ENCODE results near the gene LEUTX. TPM values are rescaled to one million over a fixed set of nuclear protein-coding genes. Genes with fewer than 3 reads are reported as not detected.
A peak's percentile ranks its signal among the peaks of the same experiment; 100 is the strongest.

The LEUTX gene, protein sequence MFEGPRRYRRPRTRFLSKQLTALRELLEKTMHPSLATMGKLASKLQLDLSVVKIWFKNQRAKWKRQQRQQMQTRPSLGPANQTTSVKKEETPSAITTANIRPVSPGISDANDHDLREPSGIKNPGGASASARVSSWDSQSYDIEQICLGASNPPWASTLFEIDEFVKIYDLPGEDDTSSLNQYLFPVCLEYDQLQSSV
- total RNA-seq (2021; ENCODE audit: unreplicated experiment) (not detected), Bru-seq, nascent RNA (percentile 8 among the genes with signal in this experiment), BruChase-seq, experiment 1, labeled RNA remaining after a 2-hour chase (percentile 15 among the genes with signal in this experiment), BruChase-seq, experiment 2, labeled RNA remaining after a 6-hour chase (percentile 13 among the genes with signal in this experiment)
- not detected for polyA plus RNA-seq (2012; ENCODE audit: insufficient read length)
- long read RNA-seq, result 0 reads

- ATAC-seq, result no peak
- Histone ChIP-seq H3K36me3 (ENCODE audit: control insufficient read depth, insufficient read depth, low read length) (no peaks in the 10 kb centered on the region), H3K27me3 (ENCODE audit: control insufficient read depth, insufficient read depth, low read length) (peaks cover 86% of the 10 kb centered on the region), H3K9me3 (ENCODE audit: control insufficient read depth, insufficient read depth, low read depth, low read length) (no peaks in the 10 kb centered on the region), H3K4me1 (ENCODE audit: control insufficient read depth, insufficient read depth, low read length) (no peaks in the 10 kb centered on the region), H3K27ac (ENCODE audit: low read length) (no peak within 1 kb of the TSS), H3K4me3 (ENCODE audit: low read depth in 2 of 2, low read length in 2 of 2) (no peak within 1 kb of the TSS)
- DNase-seq (ENCODE audit: low read depth, low spot score), result no peak
- intact Hi-C loops (cut with micrococcal nuclease; ENCODE audit: unreplicated experiment) (no loop called here), in situ Hi-C loops (cut with HindIII; ENCODE audit: low pct_unique_long_range_greater_than_20kb, low sequenced_read_pairs) (loop anchor here (5.0 to 25.0 kb wide), 4 partner anchors 386 to 1116 kb away; partner anchors contain the start of genes LGALS7B, MED29 and PAF1)
- no TSS peak for BruUV-seq (replicated peaks)
- TF ChIP-seq POLR2AphosphoS5 (IDR thresholded peaks at IDR 0.05; ENCODE audit: low read depth, low read length) (no peak), SIN3A (IDR thresholded peaks at IDR 0.05; ENCODE audit: borderline replicate concordance, insufficient read depth, low read depth, low read length) (no peak), TCF7L2 (IDR thresholded peaks at IDR 0.05; ENCODE audit: low read depth, low read length) (no peak)
- TF ChIP-seq, protein P1, sequence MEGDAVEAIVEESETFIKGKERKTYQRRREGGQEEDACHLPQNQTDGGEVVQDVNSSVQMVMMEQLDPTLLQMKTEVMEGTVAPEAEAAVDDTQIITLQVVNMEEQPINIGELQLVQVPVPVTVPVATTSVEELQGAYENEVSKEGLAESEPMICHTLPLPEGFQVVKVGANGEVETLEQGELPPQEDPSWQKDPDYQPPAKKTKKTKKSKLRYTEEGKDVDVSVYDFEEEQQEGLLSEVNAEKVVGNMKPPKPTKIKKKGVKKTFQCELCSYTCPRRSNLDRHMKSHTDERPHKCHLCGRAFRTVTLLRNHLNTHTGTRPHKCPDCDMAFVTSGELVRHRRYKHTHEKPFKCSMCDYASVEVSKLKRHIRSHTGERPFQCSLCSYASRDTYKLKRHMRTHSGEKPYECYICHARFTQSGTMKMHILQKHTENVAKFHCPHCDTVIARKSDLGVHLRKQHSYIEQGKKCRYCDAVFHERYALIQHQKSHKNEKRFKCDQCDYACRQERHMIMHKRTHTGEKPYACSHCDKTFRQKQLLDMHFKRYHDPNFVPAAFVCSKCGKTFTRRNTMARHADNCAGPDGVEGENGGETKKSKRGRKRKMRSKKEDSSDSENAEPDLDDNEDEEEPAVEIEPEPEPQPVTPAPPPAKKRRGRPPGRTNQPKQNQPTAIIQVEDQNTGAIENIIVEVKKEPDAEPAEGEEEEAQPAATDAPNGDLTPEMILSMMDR (IDR thresholded peaks at IDR 0.05), result no peak
- TF ChIP-seq, protein P2, sequence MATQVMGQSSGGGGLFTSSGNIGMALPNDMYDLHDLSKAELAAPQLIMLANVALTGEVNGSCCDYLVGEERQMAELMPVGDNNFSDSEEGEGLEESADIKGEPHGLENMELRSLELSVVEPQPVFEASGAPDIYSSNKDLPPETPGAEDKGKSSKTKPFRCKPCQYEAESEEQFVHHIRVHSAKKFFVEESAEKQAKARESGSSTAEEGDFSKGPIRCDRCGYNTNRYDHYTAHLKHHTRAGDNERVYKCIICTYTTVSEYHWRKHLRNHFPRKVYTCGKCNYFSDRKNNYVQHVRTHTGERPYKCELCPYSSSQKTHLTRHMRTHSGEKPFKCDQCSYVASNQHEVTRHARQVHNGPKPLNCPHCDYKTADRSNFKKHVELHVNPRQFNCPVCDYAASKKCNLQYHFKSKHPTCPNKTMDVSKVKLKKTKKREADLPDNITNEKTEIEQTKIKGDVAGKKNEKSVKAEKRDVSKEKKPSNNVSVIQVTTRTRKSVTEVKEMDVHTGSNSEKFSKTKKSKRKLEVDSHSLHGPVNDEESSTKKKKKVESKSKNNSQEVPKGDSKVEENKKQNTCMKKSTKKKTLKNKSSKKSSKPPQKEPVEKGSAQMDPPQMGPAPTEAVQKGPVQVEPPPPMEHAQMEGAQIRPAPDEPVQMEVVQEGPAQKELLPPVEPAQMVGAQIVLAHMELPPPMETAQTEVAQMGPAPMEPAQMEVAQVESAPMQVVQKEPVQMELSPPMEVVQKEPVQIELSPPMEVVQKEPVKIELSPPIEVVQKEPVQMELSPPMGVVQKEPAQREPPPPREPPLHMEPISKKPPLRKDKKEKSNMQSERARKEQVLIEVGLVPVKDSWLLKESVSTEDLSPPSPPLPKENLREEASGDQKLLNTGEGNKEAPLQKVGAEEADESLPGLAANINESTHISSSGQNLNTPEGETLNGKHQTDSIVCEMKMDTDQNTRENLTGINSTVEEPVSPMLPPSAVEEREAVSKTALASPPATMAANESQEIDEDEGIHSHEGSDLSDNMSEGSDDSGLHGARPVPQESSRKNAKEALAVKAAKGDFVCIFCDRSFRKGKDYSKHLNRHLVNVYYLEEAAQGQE (IDR thresholded peaks at IDR 0.05; ENCODE audit: insufficient read depth in 1 of 2, low read depth in 2 of 2, low read length in 1 of 2), result no peak
- CTCF ChIA-PET, result interaction anchor here (1.4 to 11.6 kb wide), 2 partner anchors 12 to 14 kb away, joined by 12 to 207 read pairs; no protein-coding TSS in a partner anchor
- POLR2A ChIA-PET, result no interaction called here
These were observed at the start of gene LEUTX for GRCh38 chr19:39778763-39779162. TSS of gene LEUTX (plus strand) at chr19:39778854. CDS start at chr19:39778921, 67 bp downstream.

- intact Hi-C loops (cut with micrococcal nuclease; ENCODE audit: unreplicated experiment) (no loop called here), in situ Hi-C loops (cut with HindIII; ENCODE audit: low pct_unique_long_range_greater_than_20kb, low sequenced_read_pairs) (no loop called here)
- ATAC-seq, result no peak
- H3K9me3 ChIP-seq (ENCODE audit: control insufficient read depth, insufficient read depth, low read depth, low read length), result no peaks in the 10 kb centered on the region
- no peaks in the 10 kb centered on the region for H3K4me1 ChIP-seq (ENCODE audit: control insufficient read depth, insufficient read depth, low read length)
- ChIA-PET POLR2A (interaction anchor here (0.6 to 0.7 kb wide), 5 partner anchors 53 to 336 kb away, joined by 3 to 5 read pairs (median 3); no protein-coding TSS in a partner anchor), CTCF (interaction anchor here (0.6 kb wide), 1 partner anchor 27 kb away, joined by 7 read pairs; no protein-coding TSS in a partner anchor)
- H3K27ac ChIP-seq (ENCODE audit: low read length), result no peak overlapping the region
- no peak overlapping the region for H3K4me3 ChIP-seq (ENCODE audit: low read depth in 2 of 2, low read length in 2 of 2)
- H3K36me3 ChIP-seq (ENCODE audit: control insufficient read depth, insufficient read depth, low read length), result no peaks in the 10 kb centered on the region
- peaks cover 75% of the 10 kb centered on the region for H3K27me3 ChIP-seq (ENCODE audit: control insufficient read depth, insufficient read depth, low read length)
- no peak for DNase-seq (ENCODE audit: low read depth, low spot score)
- BruUV-seq (replicated peaks), result no TSS peak
- no peak for TF ChIP-seq SIN3A (IDR thresholded peaks at IDR 0.05; ENCODE audit: borderline replicate concordance, insufficient read depth, low read depth, low read length)
These were observed 49.1 kb upstream of the LEUTX start for GRCh38 chr19:39729594-39729993.

Measured in Panc1 (cell line).